ENCODE data around the gene GGN.

- TF ChIP-seq, protein P1, sequence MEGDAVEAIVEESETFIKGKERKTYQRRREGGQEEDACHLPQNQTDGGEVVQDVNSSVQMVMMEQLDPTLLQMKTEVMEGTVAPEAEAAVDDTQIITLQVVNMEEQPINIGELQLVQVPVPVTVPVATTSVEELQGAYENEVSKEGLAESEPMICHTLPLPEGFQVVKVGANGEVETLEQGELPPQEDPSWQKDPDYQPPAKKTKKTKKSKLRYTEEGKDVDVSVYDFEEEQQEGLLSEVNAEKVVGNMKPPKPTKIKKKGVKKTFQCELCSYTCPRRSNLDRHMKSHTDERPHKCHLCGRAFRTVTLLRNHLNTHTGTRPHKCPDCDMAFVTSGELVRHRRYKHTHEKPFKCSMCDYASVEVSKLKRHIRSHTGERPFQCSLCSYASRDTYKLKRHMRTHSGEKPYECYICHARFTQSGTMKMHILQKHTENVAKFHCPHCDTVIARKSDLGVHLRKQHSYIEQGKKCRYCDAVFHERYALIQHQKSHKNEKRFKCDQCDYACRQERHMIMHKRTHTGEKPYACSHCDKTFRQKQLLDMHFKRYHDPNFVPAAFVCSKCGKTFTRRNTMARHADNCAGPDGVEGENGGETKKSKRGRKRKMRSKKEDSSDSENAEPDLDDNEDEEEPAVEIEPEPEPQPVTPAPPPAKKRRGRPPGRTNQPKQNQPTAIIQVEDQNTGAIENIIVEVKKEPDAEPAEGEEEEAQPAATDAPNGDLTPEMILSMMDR (conservative IDR thresholded peaks at IDR 0.05; ENCODE audit: low read depth, low read length): no peak
- TF ChIP-seq EZH2 (IDR thresholded peaks at IDR 0.05; ENCODE audit: low read length, unreplicated experiment) (no peak), EZH2phosphoT487 (IDR thresholded peaks at IDR 0.05; ENCODE audit: borderline replicate concordance, low read length) (no peak)
Observed at GRCh38 chr19:38383184-38383583, 4.7 kb downstream of the GGN start.

All from PC-3 (cell line).